Omental fat pad (tissue), 4 donors: ENCODE measurements around the gene OR6C70. TPM values are rescaled to one million over a fixed set of nuclear protein-coding genes. Genes with fewer than 3 reads are reported as not detected.
"Not testable (repeated sequence)": the region's sequence is repeated elsewhere in the genome, so short reads cannot be mapped to it uniquely, and the experiment has no call there.

Source experiments
- ATAC-seq: fragments of 150-250 bp; one replicate; pipeline ENCODE4 v1.9.1; 2016; ENCODE audit warnings: mild to moderate bottlenecking, moderate library complexity; ENCODE audit not compliant: low FRiP score
- DNase-seq: peaks from one replicate; pipeline ENCODE4 v3.0.0-alpha.2; 2019; ENCODE audit warnings: low spot score
- total RNA-seq, 4 donors: library from RNA; depleted of rRNA; stranded (reverse); fragments of >200 nt; gene quantifications; one replicate each; pipeline ENCODE4 v1.1.0, GENCODE V29; 2016
- TF ChIP-seq, protein P1 (sequence below), 3 donors: fragments of 450-650 bp; IDR thresholded peaks; one replicate each; pipeline ENCODE4 v1.5.1; 2016 to 2017; ENCODE audit warnings: antibody characterized with exemption in 3 of 3, mild to moderate bottlenecking in 3 of 3, moderate library complexity in 2 of 3

OR6C70 gene
- total RNA-seq, 4 donors from 2014 or later = not detected

DNA sequence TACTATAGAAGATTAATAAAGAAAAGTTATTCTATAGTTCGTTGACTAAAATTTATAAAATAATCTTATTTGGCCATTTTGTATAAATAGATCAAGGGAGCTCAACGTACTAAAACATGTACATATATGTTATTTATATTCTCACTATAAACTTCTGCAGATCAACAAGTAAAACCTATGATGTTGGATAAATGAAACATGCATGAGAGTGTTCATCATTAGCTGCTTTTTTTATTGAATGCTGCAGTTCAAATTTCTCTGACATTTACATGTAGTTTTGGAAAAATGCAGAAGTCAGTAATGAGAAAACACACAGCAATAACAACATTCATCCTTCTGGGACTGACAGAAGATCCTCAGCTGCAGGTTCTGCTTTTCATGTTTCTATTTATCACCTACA is 22.1 kb upstream of the OR6C70 start, which contains the start of gene OR6C68:
OR6C68 (plus strand) TSS at position 301 of the 400 bp plus-strand sequence; CDS start at position 301, 0 bp downstream.
- TF ChIP-seq, protein P1, sequence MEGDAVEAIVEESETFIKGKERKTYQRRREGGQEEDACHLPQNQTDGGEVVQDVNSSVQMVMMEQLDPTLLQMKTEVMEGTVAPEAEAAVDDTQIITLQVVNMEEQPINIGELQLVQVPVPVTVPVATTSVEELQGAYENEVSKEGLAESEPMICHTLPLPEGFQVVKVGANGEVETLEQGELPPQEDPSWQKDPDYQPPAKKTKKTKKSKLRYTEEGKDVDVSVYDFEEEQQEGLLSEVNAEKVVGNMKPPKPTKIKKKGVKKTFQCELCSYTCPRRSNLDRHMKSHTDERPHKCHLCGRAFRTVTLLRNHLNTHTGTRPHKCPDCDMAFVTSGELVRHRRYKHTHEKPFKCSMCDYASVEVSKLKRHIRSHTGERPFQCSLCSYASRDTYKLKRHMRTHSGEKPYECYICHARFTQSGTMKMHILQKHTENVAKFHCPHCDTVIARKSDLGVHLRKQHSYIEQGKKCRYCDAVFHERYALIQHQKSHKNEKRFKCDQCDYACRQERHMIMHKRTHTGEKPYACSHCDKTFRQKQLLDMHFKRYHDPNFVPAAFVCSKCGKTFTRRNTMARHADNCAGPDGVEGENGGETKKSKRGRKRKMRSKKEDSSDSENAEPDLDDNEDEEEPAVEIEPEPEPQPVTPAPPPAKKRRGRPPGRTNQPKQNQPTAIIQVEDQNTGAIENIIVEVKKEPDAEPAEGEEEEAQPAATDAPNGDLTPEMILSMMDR (IDR thresholded peaks at IDR 0.05) = no peak
- ATAC-seq = no peak
- DNase-seq = no peak

DNA sequence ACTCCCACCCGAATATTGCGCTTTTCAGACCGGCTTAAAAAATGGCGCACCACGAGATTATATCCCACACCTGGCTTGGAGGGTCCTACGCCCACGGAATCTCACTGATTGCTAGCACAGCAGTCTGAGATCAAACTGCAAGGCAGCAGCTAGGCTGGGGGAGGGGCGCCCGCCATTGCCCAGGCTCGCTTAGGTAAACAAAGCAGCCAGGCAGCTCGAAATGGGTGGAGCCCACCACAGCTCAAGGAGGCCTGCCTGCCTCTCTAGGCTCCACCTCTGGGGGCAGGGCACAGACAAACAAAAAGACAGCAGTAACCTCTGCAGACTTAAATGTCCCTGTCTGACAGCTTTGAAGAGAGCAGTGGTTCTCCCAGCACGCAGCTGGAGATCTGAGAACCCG is 14.3 kb upstream of the OR6C70 start:
- not testable (repeated sequence) for ATAC-seq, DNase-seq

DNA sequence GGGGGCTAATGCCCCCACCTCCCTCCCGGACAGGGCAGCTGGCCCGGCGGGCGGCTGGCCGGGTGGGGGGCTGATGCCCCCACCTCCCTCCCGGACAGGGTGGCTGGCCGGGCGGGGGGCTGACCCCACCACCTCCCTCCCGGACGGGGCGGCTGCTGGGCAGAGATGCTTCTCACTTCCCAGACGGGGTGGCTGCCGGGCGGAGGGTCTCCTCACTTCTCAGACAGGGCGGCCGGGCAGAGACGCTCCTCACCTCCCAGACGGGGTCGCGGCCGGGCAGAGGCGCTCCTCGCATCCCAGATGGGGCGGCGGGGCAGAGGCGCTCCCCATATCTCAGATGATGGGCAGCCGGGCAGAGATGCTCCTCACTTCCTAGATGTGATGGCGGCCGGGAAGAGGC is 9.2 kb upstream of the OR6C70 start:
- ATAC-seq, DNase-seq: not testable (repeated sequence)

DNA sequence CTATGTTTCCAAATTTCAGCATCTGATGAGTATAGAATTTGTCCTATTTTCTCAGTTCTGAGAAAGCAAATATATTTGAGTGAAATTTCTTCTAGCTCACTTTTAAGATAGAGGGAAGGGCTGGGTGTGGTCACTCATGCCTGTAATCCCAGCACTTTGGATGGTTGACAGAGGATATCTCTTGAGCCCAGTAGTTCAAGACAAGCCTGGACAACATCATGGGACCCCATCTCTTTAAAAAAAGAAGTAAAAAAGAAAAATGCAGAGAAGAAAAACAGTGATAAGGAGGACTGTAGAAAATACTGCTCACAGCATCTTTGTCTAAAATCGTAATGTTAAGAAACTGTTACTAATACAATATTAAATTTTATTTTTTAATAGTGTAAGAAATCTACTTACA is 2.3 kb upstream of the OR6C70 start:
- DNase-seq (no peak), ATAC-seq (no peak)
- TF ChIP-seq, protein P1 (IDR thresholded peaks at IDR 0.05) = no peak

DNA sequence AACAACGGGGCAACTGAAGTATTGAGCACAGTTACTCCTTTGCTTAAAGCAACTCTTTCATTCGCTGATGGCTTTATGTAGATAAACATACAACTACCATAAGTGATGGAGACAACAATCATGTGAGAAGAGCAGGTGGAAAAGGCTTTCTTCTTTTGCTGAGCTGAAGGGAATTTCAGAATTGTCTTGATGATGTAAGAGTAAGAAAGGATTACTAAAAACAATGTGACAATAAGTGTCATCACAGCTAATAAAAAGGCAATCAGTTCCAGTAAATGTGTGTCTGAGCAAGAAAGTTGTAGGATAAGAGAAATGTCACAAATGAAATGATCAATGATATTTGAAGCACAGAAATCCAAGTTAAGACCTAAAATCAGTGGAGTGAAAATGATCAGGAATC is 647 bp downstream of the OR6C70 start:
- DNase-seq (no peak), ATAC-seq (no peak)
- TF ChIP-seq, protein P1 (IDR thresholded peaks at IDR 0.05) = no peak

DNA sequence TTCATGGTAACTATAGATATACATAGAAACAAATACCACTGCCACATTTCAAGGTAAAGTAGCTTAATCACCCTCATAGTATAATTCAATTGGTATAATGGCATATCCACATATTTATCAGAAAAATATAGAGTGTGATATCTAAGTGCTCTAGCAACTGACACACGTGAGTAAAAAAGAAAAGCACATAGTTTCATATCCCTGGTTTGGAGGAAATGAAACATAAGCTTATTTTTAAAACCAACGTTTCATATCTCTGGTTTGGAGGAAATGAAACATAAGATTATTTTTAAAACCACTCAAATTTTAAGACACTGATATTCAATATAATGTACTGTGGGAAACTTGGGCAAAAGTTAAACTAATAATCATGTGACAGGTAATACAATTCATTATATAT is 2.1 kb downstream of the OR6C70 start:
- TF ChIP-seq, protein P1 (IDR thresholded peaks at IDR 0.05) = no peak
- ATAC-seq = no peak
- DNase-seq = no peak

DNA sequence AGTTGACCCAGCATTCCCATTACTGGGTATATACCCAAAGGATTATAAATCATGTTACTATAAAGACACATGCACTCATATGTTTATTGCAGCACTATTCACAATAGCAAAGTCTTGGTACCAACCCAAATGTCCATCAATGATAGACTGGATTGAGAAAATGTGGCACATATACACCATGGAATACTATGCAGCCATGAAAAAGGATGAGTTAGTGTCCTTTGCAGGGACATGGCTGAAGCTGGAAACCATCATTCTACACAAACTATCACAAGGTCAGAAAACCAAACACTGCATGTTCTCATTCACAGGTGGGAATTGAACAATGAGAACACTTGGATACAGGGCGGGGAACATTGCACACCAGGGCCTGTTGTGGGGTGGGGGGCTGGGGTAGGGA is 5.0 kb downstream of the OR6C70 start:
- not testable (repeated sequence) for DNase-seq, ATAC-seq

DNA sequence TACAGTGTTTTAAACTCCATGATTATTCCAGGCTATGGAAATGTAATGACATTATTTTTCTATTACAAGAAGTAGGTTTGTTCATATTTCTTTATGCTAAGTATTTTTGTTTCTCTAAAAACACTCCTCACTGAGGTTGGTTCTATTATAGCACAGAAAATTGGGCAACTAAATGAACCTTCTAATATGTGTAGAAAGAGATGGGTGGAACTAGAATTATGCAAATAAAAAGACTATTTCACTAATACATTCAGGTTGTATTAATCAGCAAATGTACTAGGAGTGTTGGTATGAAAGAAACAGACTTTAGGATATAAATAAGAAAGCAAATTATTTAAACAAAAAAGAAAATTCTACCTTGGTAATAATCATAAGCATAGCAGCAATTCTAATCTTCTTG is 21.1 kb downstream of the OR6C70 start:
- DNase-seq (no peak), ATAC-seq (no peak)
- TF ChIP-seq, protein P1 (IDR thresholded peaks at IDR 0.05) = no peak

DNA sequence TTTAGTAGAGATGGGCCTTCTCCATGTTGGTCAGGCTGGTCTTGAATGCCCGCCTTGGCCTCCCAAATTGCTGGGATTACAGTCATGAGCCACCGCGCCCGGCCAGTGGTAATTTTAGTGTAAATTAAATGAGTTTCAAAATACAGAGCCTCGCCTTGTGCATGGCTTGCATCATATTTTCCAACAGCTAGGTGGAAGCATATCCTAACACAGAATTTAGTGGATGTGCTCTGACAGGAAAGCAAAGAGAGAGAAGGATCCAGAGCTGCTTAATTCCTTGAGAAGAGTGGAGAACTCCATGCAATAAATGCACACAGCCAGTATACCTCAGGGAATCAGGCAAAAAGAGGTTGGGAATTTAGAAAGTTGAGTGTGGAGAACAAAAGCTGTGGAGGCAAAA is 23.6 kb downstream of the OR6C70 start:
- no peak for ATAC-seq
- TF ChIP-seq, protein P1 (IDR thresholded peaks at IDR 0.05) = no peak

More for the DNA sequence above, 23.6 kb downstream of the OR6C70 start:
- no peak for DNase-seq
